HepG2 (cell line): Measurements from ENCODE around the gene ZMYND19. TPM values are rescaled to one million over a fixed set of nuclear protein-coding genes. Genes with fewer than 3 reads are reported as not detected.
A peak's percentile ranks its signal among the peaks of the same experiment; 100 is the strongest.

ENCODE experiments used
- ATAC-seq: fragments of 200-7000 bp; cut with Tn5 transposase; 3 replicates; pipeline ENCODE4 v1.9.1; 2020; ENCODE audit warnings: mild to moderate bottlenecking, moderate library complexity
- BruUV-seq: library from RNA; stranded (reverse); fragments of 400-500 nt; replicated peaks from 2 replicates; lab custom pipeline; 2021; lab: Mats Ljungman, UMichigan
- CTCF ChIA-PET: fragments of 300-600 bp; formaldehyde crosslinking; extraction: SDS; loops from one replicate; lab custom pipeline; 2021; ENCODE audit warnings: low total read pairs, inconsistent platforms, low intra/inter-chr PET ratio; lab: Yijun Ruan, JAX
- POLR2A ChIA-PET: fragments of 350-600 bp; sonication (Branson Sonifier 250); formaldehyde crosslinking; loops from one replicate; lab custom pipeline; 2020; ENCODE audit warnings: antibody characterized with exemption, inconsistent platforms; lab: Yijun Ruan, JAX
- DNase-seq: peaks from one replicate; pipeline ENCODE4 v3.0.0-alpha.2; 2015; ENCODE audit warnings: low spot score
- FAIRE-seq: peaks from 3 replicates; lab custom pipeline; 2011; peaks lifted over from hg19 to GRCh38; lab: Jason Lieb, UNC
- H2AFZ ChIP-seq: one replicate; pipeline ENCODE4 v1.6.1; 2011; ENCODE audit warnings: low read length, inconsistent platforms
- H3K27ac ChIP-seq: fragments of 300-600 bp; 3 replicates; pipeline ENCODE4 v1.8.0; 2011; ENCODE audit warnings: mixed run types, mild to moderate bottlenecking, mixed read lengths, low read length, inconsistent platforms; ENCODE audit not compliant: insufficient read depth; ENCODE audit errors: extremely low read length
- H3K27me3 ChIP-seq, 2 experiments: fragments of 200-600 bp in 1 of 2; 2 replicates in 1 of 2; 3 replicates in 1 of 2; pipeline versions ENCODE4 v1.6.0 to v1.8.0; 2011; ENCODE audit warnings: low read length in 2 of 2, mild to moderate bottlenecking in 2 of 2, moderate library complexity in 2 of 2, inconsistent platforms in 1 of 2; ENCODE audit not compliant: insufficient read depth in 2 of 2, control insufficient read depth in 1 of 2
- H3K36me3 ChIP-seq, 2 experiments: fragments of 200-600 bp in 1 of 2; replicated peaks in 1 of 2; 2 replicates in 1 of 2; 3 replicates in 1 of 2; pipeline versions ENCODE4 v1.5.1 to v1.8.0; 2011; ENCODE audit warnings: low read length in 2 of 2, inconsistent platforms in 1 of 2; ENCODE audit not compliant: insufficient read depth in 2 of 2, control insufficient read depth in 1 of 2
- H3K4me1 ChIP-seq: 2 replicates; pipeline ENCODE4 v1.5.1; 2012; ENCODE audit warnings: low read length, inconsistent platforms; ENCODE audit not compliant: insufficient read depth
- H3K4me2 ChIP-seq: 2 replicates; pipeline ENCODE4 v1.6.0; 2011; ENCODE audit warnings: low read depth, low read length, inconsistent platforms
- H3K4me3 ChIP-seq, 3 experiments: fragments of 200-600 bp in 1 of 3; sonication (generic), shearing (Covaris generic) in 1 of 3; replicated peaks in 1 of 3; 2 replicates each; pipeline ENCODE4 v1.5.1; 2011 to 2016; ENCODE audit warnings: low read length in 3 of 3, inconsistent platforms in 2 of 3, low read depth in 2 of 3, mild to moderate bottlenecking in 2 of 3, control low read depth in 1 of 3, mixed read lengths in 1 of 3; ENCODE audit not compliant: insufficient read depth in 1 of 3
- H3K79me2 ChIP-seq: one replicate; pipeline ENCODE4 v1.6.1; 2011; ENCODE audit warnings: low read length, inconsistent platforms; ENCODE audit not compliant: insufficient read depth
- H3K9ac ChIP-seq: 2 replicates; pipeline ENCODE4 v1.6.0; 2011; ENCODE audit warnings: mild to moderate bottlenecking, low read depth, low read length, inconsistent platforms; ENCODE audit not compliant: insufficient read depth
- H3K9me3 ChIP-seq: 2 replicates; pipeline ENCODE4 v1.5.1; 2012; ENCODE audit warnings: mild to moderate bottlenecking, low read length
- H4K20me1 ChIP-seq: 2 replicates; pipeline ENCODE4 v1.6.0; 2011; ENCODE audit warnings: inconsistent platforms, mild to moderate bottlenecking, low read length, moderate library complexity; ENCODE audit not compliant: insufficient read depth
- AGO1 ChIP-seq: fragments of 200-400 bp; formaldehyde crosslinking; IDR thresholded peaks from 2 replicates; pipeline ENCODE4 v1.6.1; 2017; ENCODE audit warnings: mild to moderate bottlenecking, low read depth, low read length, moderate library complexity; ENCODE audit not compliant: poor library complexity, severe bottlenecking
- AGO2 ChIP-seq: fragments of 200-400 bp; formaldehyde crosslinking; optimal IDR thresholded peaks from 2 replicates; pipeline ENCODE3; 2017; ENCODE audit warnings: mild to moderate bottlenecking, low read depth, low read length, moderate library complexity
- FOSL1 ChIP-seq: sonication (generic); formaldehyde crosslinking; IDR thresholded peaks from 2 replicates; pipeline ENCODE4 v1.9.0; 2021; ENCODE audit warnings: missing genetic modification reagents, borderline replicate concordance
- KAT7 ChIP-seq: IDR thresholded peaks from 2 replicates; pipeline ENCODE4 v1.6.1; 2018; ENCODE audit warnings: borderline replicate concordance, missing compliant biosample characterization
- KLF12 ChIP-seq: sonication (generic); formaldehyde crosslinking; IDR thresholded peaks from 2 replicates; pipeline ENCODE4 v1.4.0; 2020; ENCODE audit warnings: missing genetic modification reagents, borderline replicate concordance
- KLF9 ChIP-seq: IDR thresholded peaks from 2 replicates; pipeline ENCODE4 v1.6.1; 2016; ENCODE audit warnings: low read depth
- NKX3-1 ChIP-seq: sonication (generic); formaldehyde crosslinking; IDR thresholded peaks from 2 replicates; pipeline ENCODE4 v1.5.0; 2020; ENCODE audit warnings: missing genetic modification reagents
- RAD21 ChIP-seq: fragments of 450-650 bp; formaldehyde crosslinking; IDR thresholded peaks from 2 replicates; pipeline ENCODE4 v1.5.0; 2020; ENCODE audit warnings: mild to moderate bottlenecking
- RBFOX2 ChIP-seq: fragments of 200-400 bp; formaldehyde crosslinking; IDR thresholded peaks from 2 replicates; pipeline ENCODE4 v1.6.1; 2017; ENCODE audit warnings: low read depth, mild to moderate bottlenecking, low read length
- TEAD3 ChIP-seq: optimal IDR thresholded peaks from 2 replicates; pipeline ENCODE3; 2016; ENCODE audit warnings: borderline replicate concordance
- ZNF33B ChIP-seq: sonication (generic); formaldehyde crosslinking; IDR thresholded peaks from 2 replicates; pipeline ENCODE4 v1.5.1; 2020; ENCODE audit warnings: mild to moderate bottlenecking, missing genetic modification reagents
- ZNF484 ChIP-seq: sonication (generic); formaldehyde crosslinking; IDR thresholded peaks from 2 replicates; pipeline ENCODE4 v1.5.1; 2020; ENCODE audit warnings: mild to moderate bottlenecking, low read depth, missing genetic modification reagents, borderline replicate concordance
- WGBS: methylation state at CpG from one replicate; pipeline ENCODE4 v1.1.6; 2017; ENCODE audit warnings: low lambda C conversion rate; 5-methylcytosine and 5-hydroxymethylcytosine counted together
- in situ Hi-C: cut with HindIII; loops from 2 replicates; pipeline ENCODE4 v1.10.0; 2017; ENCODE audit warnings: low pct_unique_long_range_greater_than_20kb; ENCODE audit not compliant: extremely low pct_ligation_motif_present
- intact Hi-C: fragments of 100-400 bp; cut with micrococcal nuclease; formaldehyde crosslinking; loops from one replicate; pipeline ENCODE4 v1.10.0; 2022; ENCODE audit not compliant: unreplicated experiment
- polyA plus RNA-seq, 8 experiments: library from polyadenylated mRNA; depleted of rRNA in 3 of 8; stranded (reverse) in 7 of 8; unstranded in 1 of 8; fragments of >200 nt; fragmentation: Illumina TruSeq in 4 of 8; extraction: Trizol in 4 of 8; gene quantifications; 2 replicates each; pipeline versions ENCODE4 v1.2.1 to v1.2.3, GENCODE V29; 2011 to 2016; ENCODE audit warnings: low read depth in 4 of 8, missing spikeins in 1 of 8, mixed read lengths in 1 of 8; ENCODE audit not compliant: insufficient read depth in 1 of 8
- total RNA-seq, 5 experiments: library from RNA; depleted of rRNA; stranded (reverse); fragments of >200 nt; fragmentation: Illumina TruSeq; extraction: Trizol; gene quantifications; 2 replicates each; pipeline ENCODE4 v1.2.3, GENCODE V29; 2016; ENCODE audit warnings: low read depth in 1 of 5
- TF ChIP-seq, protein P1 (sequence below): sonication (generic); formaldehyde crosslinking; IDR thresholded peaks from 2 replicates; pipeline ENCODE4 v1.4.0; 2020; ENCODE audit warnings: missing genetic modification reagents
- TF ChIP-seq, protein P2 (sequence below), 2 experiments: sonication (generic) in 1 of 2; formaldehyde crosslinking in 1 of 2; IDR thresholded peaks; 2 replicates each; pipeline versions ENCODE4 v1.6.1 to v1.9.0; 2014 to 2022; ENCODE audit warnings: antibody characterized with exemption in 1 of 2, borderline replicate concordance in 1 of 2, inconsistent platforms in 1 of 2, low read depth in 1 of 2, missing genetic modification reagents in 1 of 2
- TF ChIP-seq, protein P3 (sequence below): sonication (generic); formaldehyde crosslinking; IDR thresholded peaks from 2 replicates; pipeline ENCODE4 v1.5.0; 2020; ENCODE audit warnings: missing genetic modification reagents, mild to moderate bottlenecking, borderline replicate concordance

ZMYND19 gene
- total and polyA plus RNA-seq, 2 of the 13 experiments (the other 11 are each of a cell fraction or from before 2014, with no cell fraction given) = 21.3 to 38.7 TPM

DNA sequence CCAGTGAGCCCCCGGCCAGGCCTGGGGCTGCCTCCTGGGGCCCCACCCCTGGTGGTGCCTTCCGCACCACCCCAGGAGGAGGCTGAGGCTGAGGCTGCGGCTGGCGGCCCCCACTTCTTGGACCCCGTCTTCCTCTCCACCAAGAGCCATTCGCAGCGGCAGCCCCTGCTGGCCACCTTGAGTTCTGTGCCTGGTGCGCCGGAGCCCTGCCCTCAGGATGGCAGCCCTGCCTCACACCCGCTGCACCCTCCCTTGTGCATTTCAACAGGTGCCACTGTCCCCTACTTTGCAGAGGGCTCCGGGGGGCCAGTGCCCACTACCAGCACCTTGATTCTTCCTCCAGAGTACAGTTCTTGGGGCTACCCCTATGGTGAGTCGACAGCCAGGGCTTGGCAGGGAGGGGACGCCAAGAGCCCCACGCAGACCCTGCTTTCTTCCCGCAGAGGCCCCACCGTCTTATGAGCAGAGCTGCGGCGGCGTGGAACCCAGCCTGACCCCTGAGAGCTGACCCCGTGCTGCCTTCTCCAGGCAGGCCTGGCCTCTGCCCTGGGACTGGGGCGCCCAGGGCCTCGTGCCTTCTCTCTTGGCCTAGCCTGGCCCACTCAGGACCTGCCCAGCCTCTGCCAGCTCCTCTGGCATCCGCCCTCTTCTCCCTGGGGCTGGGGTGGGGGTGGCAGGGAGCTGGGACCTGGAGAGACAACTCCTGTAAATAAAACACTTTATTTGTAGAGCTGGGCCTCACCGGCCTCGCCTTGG, 24.5 kb upstream of the ZMYND19 start:
- no peak overlapping the region for H3K4me2 ChIP-seq
- peaks cover 25% of the 10 kb centered on the region for H3K79me2 ChIP-seq
- ATAC-seq = no peak
- no peak overlapping the region for H3K9ac ChIP-seq
- H3K36me3 ChIP-seq = peaks cover 3 to 13% of the 10 kb centered on the region in 2 experiments; a peak in 4 of 5 replicates
- ChIA-PET POLR2A (no interaction called here), CTCF (no interaction called here)
- BruUV-seq = no TSS peak
- H3K27me3 ChIP-seq = no peaks in the 10 kb centered on the region; a peak in 1 of 5 replicates
- in situ Hi-C loops (no loop called here), intact Hi-C loops (no loop called here)
- no peak for FAIRE-seq
- no peak for DNase-seq
- peaks cover 45% of the 10 kb centered on the region for H3K4me1 ChIP-seq
- H4K20me1 ChIP-seq = peaks cover 2% of the 10 kb centered on the region; the same call in 1 of the 2 replicates
- no peak overlapping the region for H3K4me3 ChIP-seq
- 98% methylated on average over 13 of the region's 25 CpGs for WGBS
- H3K27ac ChIP-seq = no peak overlapping the region
- H2AFZ ChIP-seq = no peak overlapping the region
- no peaks in the 10 kb centered on the region for H3K9me3 ChIP-seq
- TF ChIP-seq, protein P1, sequence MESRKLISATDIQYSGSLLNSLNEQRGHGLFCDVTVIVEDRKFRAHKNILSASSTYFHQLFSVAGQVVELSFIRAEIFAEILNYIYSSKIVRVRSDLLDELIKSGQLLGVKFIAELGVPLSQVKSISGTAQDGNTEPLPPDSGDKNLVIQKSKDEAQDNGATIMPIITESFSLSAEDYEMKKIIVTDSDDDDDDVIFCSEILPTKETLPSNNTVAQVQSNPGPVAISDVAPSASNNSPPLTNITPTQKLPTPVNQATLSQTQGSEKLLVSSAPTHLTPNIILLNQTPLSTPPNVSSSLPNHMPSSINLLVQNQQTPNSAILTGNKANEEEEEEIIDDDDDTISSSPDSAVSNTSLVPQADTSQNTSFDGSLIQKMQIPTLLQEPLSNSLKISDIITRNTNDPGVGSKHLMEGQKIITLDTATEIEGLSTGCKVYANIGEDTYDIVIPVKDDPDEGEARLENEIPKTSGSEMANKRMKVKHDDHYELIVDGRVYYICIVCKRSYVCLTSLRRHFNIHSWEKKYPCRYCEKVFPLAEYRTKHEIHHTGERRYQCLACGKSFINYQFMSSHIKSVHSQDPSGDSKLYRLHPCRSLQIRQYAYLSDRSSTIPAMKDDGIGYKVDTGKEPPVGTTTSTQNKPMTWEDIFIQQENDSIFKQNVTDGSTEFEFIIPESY = peak; percentile 94
- TF ChIP-seq AGO1 (peak; percentile 4), ZNF484 (CRISPR knock-in tag) (peak; percentile 68; the same call in 1 of the 2 replicates), RAD21 (0 out of 2 replicates have a peak, but pooled peaks have one; percentile 10), KLF12 (CRISPR knock-in tag) (no peak), FOSL1 (CRISPR knock-in tag) (no peak), RBFOX2 (peak; percentile 75), TEAD3 (CRISPR knock-in tag) (no peak), KLF9 (CRISPR knock-in tag) (no peak), NKX3-1 (CRISPR knock-in tag) (no peak), AGO2 (peak; percentile 1), ZNF33B (no peak), KAT7 (CRISPR knock-in tag) (no peak)
- TF ChIP-seq, protein P2, sequence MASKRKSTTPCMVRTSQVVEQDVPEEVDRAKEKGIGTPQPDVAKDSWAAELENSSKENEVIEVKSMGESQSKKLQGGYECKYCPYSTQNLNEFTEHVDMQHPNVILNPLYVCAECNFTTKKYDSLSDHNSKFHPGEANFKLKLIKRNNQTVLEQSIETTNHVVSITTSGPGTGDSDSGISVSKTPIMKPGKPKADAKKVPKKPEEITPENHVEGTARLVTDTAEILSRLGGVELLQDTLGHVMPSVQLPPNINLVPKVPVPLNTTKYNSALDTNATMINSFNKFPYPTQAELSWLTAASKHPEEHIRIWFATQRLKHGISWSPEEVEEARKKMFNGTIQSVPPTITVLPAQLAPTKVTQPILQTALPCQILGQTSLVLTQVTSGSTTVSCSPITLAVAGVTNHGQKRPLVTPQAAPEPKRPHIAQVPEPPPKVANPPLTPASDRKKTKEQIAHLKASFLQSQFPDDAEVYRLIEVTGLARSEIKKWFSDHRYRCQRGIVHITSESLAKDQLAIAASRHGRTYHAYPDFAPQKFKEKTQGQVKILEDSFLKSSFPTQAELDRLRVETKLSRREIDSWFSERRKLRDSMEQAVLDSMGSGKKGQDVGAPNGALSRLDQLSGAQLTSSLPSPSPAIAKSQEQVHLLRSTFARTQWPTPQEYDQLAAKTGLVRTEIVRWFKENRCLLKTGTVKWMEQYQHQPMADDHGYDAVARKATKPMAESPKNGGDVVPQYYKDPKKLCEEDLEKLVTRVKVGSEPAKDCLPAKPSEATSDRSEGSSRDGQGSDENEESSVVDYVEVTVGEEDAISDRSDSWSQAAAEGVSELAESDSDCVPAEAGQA (IDR thresholded peaks at IDR 0.05; ENCODE audit: low read depth) = no peak
- TF ChIP-seq, protein P2 (CRISPR knock-in tag; IDR thresholded peaks at IDR 0.05; ENCODE audit: borderline replicate concordance) = no peak
- TF ChIP-seq, protein P3, sequence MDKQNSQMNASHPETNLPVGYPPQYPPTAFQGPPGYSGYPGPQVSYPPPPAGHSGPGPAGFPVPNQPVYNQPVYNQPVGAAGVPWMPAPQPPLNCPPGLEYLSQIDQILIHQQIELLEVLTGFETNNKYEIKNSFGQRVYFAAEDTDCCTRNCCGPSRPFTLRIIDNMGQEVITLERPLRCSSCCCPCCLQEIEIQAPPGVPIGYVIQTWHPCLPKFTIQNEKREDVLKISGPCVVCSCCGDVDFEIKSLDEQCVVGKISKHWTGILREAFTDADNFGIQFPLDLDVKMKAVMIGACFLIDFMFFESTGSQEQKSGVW (CRISPR knock-in tag) = no peak
